ENCODE measurements around the gene FAM117A. TPM values are rescaled to one million over a fixed set of nuclear protein-coding genes. Genes with fewer than 3 reads are reported as not detected.
A peak's percentile ranks its signal among the peaks of the same experiment; 100 is the strongest.

FAM117A gene
- total RNA-seq, 2 donors from 2014 or later: 30.9 to 46.4 TPM

GRCh38 chr17:49690256-49690655 is 73.7 kb downstream of the FAM117A start:
- Histone ChIP-seq H3K36me3 (no peaks in the 10 kb centered on the region), H3K4me1 (replicated peaks) (no peaks in the 10 kb centered on the region), H3K27me3 (replicated peaks; ENCODE audit: insufficient read depth) (no peaks in the 10 kb centered on the region), H3K4me3 (no peak overlapping the region), H3K9me3 (no peaks in the 10 kb centered on the region), H3K27ac (peak overlapping the region; percentile 70 to 84)
- no peak for DNase-seq (ENCODE audit: low spot score)
- 42% methylated on average over 2 of the region's 2 CpGs for WGBS
- no peak for TF ChIP-seq POLR2AphosphoS5 (IDR thresholded peaks at IDR 0.05)
- no peak for TF ChIP-seq CTCF (IDR thresholded peaks at IDR 0.05)
- TF ChIP-seq POLR2A (IDR thresholded peaks at IDR 0.05): no peak
- intact Hi-C loops (cut with DNase I): loop anchor here (2.0 to 5.0 kb wide), 2 partner anchors 13 to 43 kb away; no protein-coding TSS in a partner anchor

- intact Hi-C loops (cut with DNase I): no loop called here
- Histone ChIP-seq H3K27me3 (replicated peaks; ENCODE audit: insufficient read depth) (no peaks in the 10 kb centered on the region), H3K4me3 (no peak overlapping the region), H3K27ac (peak overlapping the region; percentile 37 to 67), H3K9me3 (no peaks in the 10 kb centered on the region), H3K4me1 (replicated peaks) (no peaks in the 10 kb centered on the region), H3K36me3 (no peaks in the 10 kb centered on the region)
- WGBS: 90% methylated on average over 4 of the region's 4 CpGs
- no peak for TF ChIP-seq POLR2A (IDR thresholded peaks at IDR 0.05)
- no peak for TF ChIP-seq POLR2AphosphoS5 (IDR thresholded peaks at IDR 0.05)
- TF ChIP-seq CTCF (IDR thresholded peaks at IDR 0.05): no peak
- no peak for DNase-seq (ENCODE audit: low spot score)
Measured at GRCh38 chr17:49688848-49689247, 75.1 kb downstream of the FAM117A start.

GRCh38 chr17:49687878-49688491 is 75.9 kb downstream of the FAM117A start:
- Histone ChIP-seq H3K4me1 (replicated peaks) (no peaks in the 10 kb centered on the region), H3K4me3 (no peak overlapping the region), H3K9me3 (no peaks in the 10 kb centered on the region), H3K27me3 (replicated peaks; ENCODE audit: insufficient read depth) (no peaks in the 10 kb centered on the region), H3K27ac (peak overlapping the region; percentile 37 to 67), H3K36me3 (no peaks in the 10 kb centered on the region)
- 64% methylated on average over 10 of the region's 10 CpGs for WGBS
- DNase-seq (ENCODE audit: low spot score): no peak
- no peak for TF ChIP-seq CTCF (IDR thresholded peaks at IDR 0.05)
- TF ChIP-seq POLR2AphosphoS5 (IDR thresholded peaks at IDR 0.05): peak; percentile 79
- intact Hi-C loops (cut with DNase I): no loop called here

GRCh38 chr17:49681106-49681979 is 82.6 kb downstream of the FAM117A start:
- H3K27ac ChIP-seq: no peak overlapping the region
- intact Hi-C loops (cut with DNase I): no loop called here
- no peaks in the 10 kb centered on the region for H3K27me3 ChIP-seq (replicated peaks; ENCODE audit: insufficient read depth)
- WGBS: 55% methylated on average over 9 of the region's 9 CpGs
- no peak overlapping the region for H3K4me3 ChIP-seq
- no peaks in the 10 kb centered on the region for H3K9me3 ChIP-seq
- no peak for DNase-seq (ENCODE audit: low spot score)
- peaks cover 3% of the 10 kb centered on the region for H3K4me1 ChIP-seq (replicated peaks)
- no peaks in the 10 kb centered on the region for H3K36me3 ChIP-seq
- no peak for TF ChIP-seq POLR2A (IDR thresholded peaks at IDR 0.05)
- TF ChIP-seq CTCF (IDR thresholded peaks at IDR 0.05): no peak
- TF ChIP-seq POLR2AphosphoS5 (IDR thresholded peaks at IDR 0.05): no peak
